K562 (cell line): ENCODE measurements around the gene INPP4B. TPM values are rescaled to one million over a fixed set of nuclear protein-coding genes. Genes with fewer than 3 reads are reported as not detected.

Experiments used
- ATAC-seq: fragments of 200-7000 bp; cut with Tn5 transposase; 3 replicates; pipeline ENCODE4 v1.9.1; 2020; ENCODE audit warnings: moderate library complexity
- BruUV-seq: library from RNA; stranded (reverse); fragments of 400-500 nt; replicated peaks from 2 replicates; lab custom pipeline; 2021; lab: Mats Ljungman, UMichigan
- CTCF ChIA-PET: fragments of 300-600 bp; formaldehyde crosslinking; extraction: SDS; loops from one replicate; lab custom pipeline; 2021; ENCODE audit warnings: low intra/inter-chr PET ratio; lab: Yijun Ruan, JAX
- POLR2A ChIA-PET: fragments of 300-600, 350-650 bp; sonication (Branson Sonifier 250); formaldehyde crosslinking; extraction: SDS; loops from one replicate; lab custom pipeline; 2021; ENCODE audit warnings: antibody characterized with exemption, inconsistent platforms; lab: Yijun Ruan, JAX
- DNase-seq, 4 experiments: peaks; one replicate each; pipeline versions ENCODE4 v3.0.0 to v3.0.0-alpha.2; 2011 to 2018; ENCODE audit warnings: low spot score in 3 of 4, mixed read lengths in 3 of 4; ENCODE audit errors: extremely low read depth in 1 of 4
- FAIRE-seq: peaks from 2 replicates; lab custom pipeline; 2011; peaks lifted over from hg19 to GRCh38; lab: Jason Lieb, UNC
- H2AFZ ChIP-seq: 2 replicates; pipeline ENCODE4 v1.6.0; 2011; ENCODE audit warnings: low read depth, low read length, control low read depth, inconsistent platforms
- H3K27ac ChIP-seq: fragments of 200-600 bp; 3 replicates; pipeline ENCODE4 v1.8.0; 2011; ENCODE audit warnings: low read depth, mild to moderate bottlenecking, control low read depth, inconsistent platforms, low read length, moderate library complexity, mixed read lengths; ENCODE audit errors: extremely low read depth
- H3K27me3 ChIP-seq, 2 experiments: fragments of 300-600 bp in 1 of 2; 2 replicates in 1 of 2; 3 replicates in 1 of 2; pipeline versions ENCODE4 v1.6.0 to v1.8.0; 2011; ENCODE audit warnings: inconsistent platforms in 2 of 2, low read length in 2 of 2, mild to moderate bottlenecking in 1 of 2, mixed read lengths in 1 of 2, moderate library complexity in 1 of 2; ENCODE audit not compliant: control insufficient read depth in 2 of 2, insufficient read depth in 2 of 2
- H3K36me3 ChIP-seq: fragments of 300-600 bp; 3 replicates; pipeline ENCODE4 v1.8.0; 2011; ENCODE audit warnings: mild to moderate bottlenecking, low read length, inconsistent platforms; ENCODE audit not compliant: control insufficient read depth, insufficient read depth
- H3K4me1 ChIP-seq, 2 experiments: fragments of 200-600 bp in 1 of 2; replicated peaks in 1 of 2; 2 replicates in 1 of 2; 3 replicates in 1 of 2; pipeline versions ENCODE4 v1.5.1 to v1.8.0; 2011; ENCODE audit warnings: inconsistent platforms in 2 of 2, low read length in 2 of 2, mild to moderate bottlenecking in 1 of 2, mixed read lengths in 1 of 2, moderate library complexity in 1 of 2; ENCODE audit not compliant: control insufficient read depth in 2 of 2, insufficient read depth in 2 of 2
- H3K4me2 ChIP-seq: 2 replicates; pipeline ENCODE4 v1.6.1; 2011; ENCODE audit warnings: low read length, control low read depth, inconsistent platforms, mixed read lengths; ENCODE audit not compliant: insufficient read depth
- H3K4me3 ChIP-seq: fragments of 200-600 bp; sonication (generic), shearing (Covaris generic); 2 replicates; pipeline ENCODE4 v1.5.1; 2016; ENCODE audit warnings: control low read depth, inconsistent platforms
- H3K79me2 ChIP-seq: fragments of 200-600 bp; 3 replicates; pipeline ENCODE4 v1.8.0; 2011; ENCODE audit warnings: low read length, inconsistent platforms; ENCODE audit not compliant: control insufficient read depth, insufficient read depth
- H3K9ac ChIP-seq, 2 experiments: 2 replicates each; pipeline versions ENCODE4 v1.6.0 to v1.6.1; 2011; ENCODE audit warnings: low read depth in 2 of 2, low read length in 2 of 2, control low read depth in 1 of 2, inconsistent platforms in 1 of 2, mild to moderate bottlenecking in 1 of 2, mixed read lengths in 1 of 2; ENCODE audit not compliant: insufficient read depth in 1 of 2
- H3K9me1 ChIP-seq: one replicate; pipeline ENCODE4 v1.6.0; 2011; ENCODE audit warnings: inconsistent platforms, mild to moderate bottlenecking, low read length, moderate library complexity; ENCODE audit not compliant: control insufficient read depth, insufficient read depth
- H3K9me3 ChIP-seq: replicated peaks from 2 replicates; pipeline ENCODE4 v1.5.1; 2011; ENCODE audit warnings: low read depth, low read length, inconsistent platforms; ENCODE audit not compliant: control insufficient read depth, insufficient read depth
- H4K20me1 ChIP-seq: replicated peaks from 2 replicates; pipeline ENCODE4 v1.6.1; 2011; ENCODE audit warnings: low read length, inconsistent platforms, mixed read lengths; ENCODE audit not compliant: control insufficient read depth, insufficient read depth
- AFF1 ChIP-seq, 2 experiments: fragments of 450-650 bp; IDR thresholded peaks; 2 replicates each; pipeline ENCODE4 v1.6.1; 2018; ENCODE audit warnings: mild to moderate bottlenecking in 2 of 2, low read depth in 1 of 2; ENCODE audit not compliant: partially characterized antibody in 2 of 2
- ETV1 ChIP-seq: fragments of 450-650 bp; conservative IDR thresholded peaks from 2 replicates; pipeline ENCODE4 v1.6.1; 2016; ENCODE audit warnings: missing genetic modification characterization, control low read depth, low read depth, missing compliant biosample characterization
- SAFB ChIP-seq: fragments of 200-400 bp; formaldehyde crosslinking; IDR thresholded peaks from 2 replicates; pipeline ENCODE4 v1.6.1; 2017; ENCODE audit warnings: low read depth, low read length, borderline replicate concordance
- ZNF354B ChIP-seq: fragments of 250-450 bp; sonication (Bioruptor Pico); IDR thresholded peaks from 2 replicates; pipeline ENCODE4 v1.4.0; 2020
- ZNF589 ChIP-seq: fragments of 200-800 bp; sonication (Bioruptor generic); IDR thresholded peaks from 2 replicates; pipeline ENCODE4 v1.6.1; 2016; ENCODE audit warnings: low read depth, missing genetic modification characterization, missing compliant biosample characterization
- in situ Hi-C: fragments of 300-500 bp; cut with MboI; formaldehyde crosslinking; loops from 4 replicates; pipeline ENCODE4 v1.15.0; 2018; ENCODE audit warnings: inconsistent platforms, mixed read lengths
- intact Hi-C: fragments of 100-400 bp; cut with micrococcal nuclease; formaldehyde crosslinking; loops from 2 replicates; pipeline ENCODE4 v1.14.2; 2022
- polyA plus RNA-seq, 8 experiments: library from polyadenylated mRNA; depleted of rRNA in 4 of 8; stranded (reverse) in 5 of 8; unstranded in 3 of 8; fragments of >200 nt; fragmentation: Nextera tagmentation in 2 of 8; fragmentation: Illumina TruSeq in 1 of 8; extraction: Ambion mirVana in 2 of 8; extraction: Trizol in 1 of 8; gene quantifications; 2 replicates each; pipeline versions ENCODE4 v1.2.1 to v1.2.3, GENCODE V29; 2011 to 2014; ENCODE audit warnings: inconsistent platforms in 1 of 8, missing spikeins in 1 of 8
- total RNA-seq, 7 experiments: library from RNA; depleted of rRNA in 6 of 7; stranded (reverse); fragments of >200 nt in 6 of 7; fragmentation: Illumina TruSeq in 2 of 7; extraction: Trizol in 2 of 7; gene quantifications; 2 replicates each; pipeline versions ENCODE4 v1.2.1 to v1.2.3, GENCODE V29; 2011 to 2021; ENCODE audit warnings: low replicate concordance in 1 of 7

INPP4B gene
- total and polyA plus RNA-seq, 9 of the 15 experiments (the other 6 are each of a cell fraction or from before 2014, with no cell fraction given), result 0.04 to 0.11 TPM; not detected in 7

GRCh38 chr4:142715727-142716126 lies 130.4 kb downstream of the INPP4B start:
- intact Hi-C loops, result no loop called here
- TF ChIP-seq SAFB (no peak), ETV1 (tag) (no peak), AFF1 (IDR thresholded peaks at IDR 0.05; ENCODE audit: low read depth in 1 of 2, partially characterized antibody in 2 of 2) (no peak), ZNF354B (CRISPR knock-in tag) (no peak), ZNF589 (no peak)
- TF ChIP-seq, all 486 proteins: peak for 0
- Histone ChIP-seq H3K79me2 (no peaks in the 10 kb centered on the region), H3K27ac (no peak overlapping the region), H3K4me2 (no peak overlapping the region), H3K9me3 (no peaks in the 10 kb centered on the region), H3K9me1 (no peaks in the 10 kb centered on the region), H3K27me3 (no peaks in the 10 kb centered on the region), H3K4me1 (no peaks in the 10 kb centered on the region), H3K36me3 (no peaks in the 10 kb centered on the region), H2AFZ (no peak overlapping the region), H4K20me1 (no peaks in the 10 kb centered on the region), H3K9ac (no peak overlapping the region), H3K4me3 (no peak overlapping the region)
- FAIRE-seq (no peak), ATAC-seq (no peak), DNase-seq (no peak)
- in situ Hi-C loops, result no loop called here
- CTCF ChIA-PET, result no interaction called here
- no TSS peak for BruUV-seq
- POLR2A ChIA-PET, result interaction anchor here (0.7 kb wide), 1 partner anchor 1699 kb away, joined by 3 read pairs; no protein-coding TSS in a partner anchor
